ENCODE results near the gene ADAMTSL1.

The ADAMTSL1 gene

GRCh38 chr9:18473652-18474279 lies at the start of gene ADAMTSL1:
TSS of gene ADAMTSL1 (plus strand) at chr9:18474153. CDS start at chr9:18474233, 80 bp downstream.
- DNase-seq (ENCODE audit: low read depth, low spot score), result no peak
- H3K27ac ChIP-seq, result no peak within 1 kb of the TSS

GRCh38 chr9:18427691-18428090 lies 46.3 kb upstream of the ADAMTSL1 start:
- no peak for DNase-seq (ENCODE audit: low read depth, low spot score)
- no peak overlapping the region for H3K27ac ChIP-seq

- no peak overlapping the region for H3K27ac ChIP-seq
- DNase-seq (ENCODE audit: low read depth, low spot score), result no peak
Measured at GRCh38 chr9:18428661-18429060, 45.3 kb upstream of the ADAMTSL1 start.

- DNase-seq (ENCODE audit: low read depth, low spot score), result no peak
- H3K27ac ChIP-seq, result no peak overlapping the region
Measured at GRCh38 chr9:18429070-18429469, 44.9 kb upstream of the ADAMTSL1 start.

GRCh38 chr9:18433620-18434019 lies 40.3 kb upstream of the ADAMTSL1 start:
- no peak overlapping the region for H3K27ac ChIP-seq
- no peak for DNase-seq (ENCODE audit: low read depth, low spot score)

- no peak overlapping the region for H3K27ac ChIP-seq
- no peak for DNase-seq (ENCODE audit: low read depth, low spot score)
Measured at GRCh38 chr9:18437315-18438201, 36.4 kb upstream of the ADAMTSL1 start.

- no peak overlapping the region for H3K27ac ChIP-seq
Measured at GRCh38 chr9:18438300-18438925, 35.5 kb upstream of the ADAMTSL1 start.

GRCh38 chr9:18438951-18439350 lies 35.0 kb upstream of the ADAMTSL1 start:
- DNase-seq (ENCODE audit: low read depth, low spot score), result no peak
- no peak overlapping the region for H3K27ac ChIP-seq

More at GRCh38 chr9:18438300-18438925, 35.5 kb upstream of the ADAMTSL1 start:
- DNase-seq (ENCODE audit: low read depth, low spot score), result no peak

- H3K27ac ChIP-seq, result no peak overlapping the region
- no peak for DNase-seq (ENCODE audit: low read depth, low spot score)
Measured at GRCh38 chr9:18441261-18441660, 32.7 kb upstream of the ADAMTSL1 start.

- DNase-seq (ENCODE audit: low read depth, low spot score), result peak; percentile 36
- H3K27ac ChIP-seq, result peak overlapping the region; percentile 25
Measured at GRCh38 chr9:18442629-18443491, 31.1 kb upstream of the ADAMTSL1 start.

- no peak for DNase-seq (ENCODE audit: low read depth, low spot score)
- H3K27ac ChIP-seq, result no peak overlapping the region
Measured at GRCh38 chr9:18447131-18447530, 26.8 kb upstream of the ADAMTSL1 start.

GRCh38 chr9:18447541-18447940 lies 26.4 kb upstream of the ADAMTSL1 start:
- no peak overlapping the region for H3K27ac ChIP-seq
- no peak for DNase-seq (ENCODE audit: low read depth, low spot score)

- no peak for DNase-seq (ENCODE audit: low read depth, low spot score)
- no peak overlapping the region for H3K27ac ChIP-seq
Measured at GRCh38 chr9:18448101-18448500, 25.9 kb upstream of the ADAMTSL1 start.

GRCh38 chr9:18451406-18451805 lies 22.5 kb upstream of the ADAMTSL1 start:
- no peak overlapping the region for H3K27ac ChIP-seq
- DNase-seq (ENCODE audit: low read depth, low spot score), result no peak

GRCh38 chr9:18452276-18452675 lies 21.7 kb upstream of the ADAMTSL1 start:
- no peak overlapping the region for H3K27ac ChIP-seq
- no peak for DNase-seq (ENCODE audit: low read depth, low spot score)

GRCh38 chr9:18456624-18457237 lies 17.2 kb upstream of the ADAMTSL1 start:
- DNase-seq (ENCODE audit: low read depth, low spot score), result no peak

GRCh38 chr9:18457510-18457909 lies 16.4 kb upstream of the ADAMTSL1 start:
- no peak overlapping the region for H3K27ac ChIP-seq
- no peak for DNase-seq (ENCODE audit: low read depth, low spot score)

More at GRCh38 chr9:18456624-18457237, 17.2 kb upstream of the ADAMTSL1 start:
- no peak overlapping the region for H3K27ac ChIP-seq

- H3K27ac ChIP-seq, result peak overlapping the region; percentile 61
Measured at GRCh38 chr9:18459962-18460584, 13.9 kb upstream of the ADAMTSL1 start.

GRCh38 chr9:18461496-18461895 lies 12.5 kb upstream of the ADAMTSL1 start:
- H3K27ac ChIP-seq, result peak overlapping the region; percentile 45
- no peak for DNase-seq (ENCODE audit: low read depth, low spot score)

More at GRCh38 chr9:18459962-18460584, 13.9 kb upstream of the ADAMTSL1 start:
- DNase-seq (ENCODE audit: low read depth, low spot score), result peak; percentile 73

All from epithelial cell of prostate (primary cell).